Activated naive CD4-positive, alpha-beta T cell (primary cell): ENCODE results near the gene GOLGA8B.
"Not testable (repeated sequence)": the region's sequence is repeated elsewhere in the genome, so short reads cannot be mapped to it uniquely, and the experiment has no call there.

Experiments
- DNase-seq, 4 experiments: peaks; one replicate each; lab custom pipeline; 2025; lab: John Stamatoyannopoulos, UW

Gene GOLGA8B

GRCh38 chr15:34583399-34584329 lies at the start of gene GOLGA8B:
GOLGA8B (minus strand) TSS chr15:34583651; CDS start chr15:34535912, 47,739 bp downstream.
- DNase-seq: peak; percentile 32 to 74 (median 60)

- DNase-seq: not testable (repeated sequence)
Observed at GRCh38 chr15:34633165-34633564, 49.7 kb upstream of the GOLGA8B start.

GRCh38 chr15:34628577-34629152 lies 45.2 kb upstream of the GOLGA8B start:
- DNase-seq: no peak

- DNase-seq: no peak
Observed at GRCh38 chr15:34625007-34625406, 41.6 kb upstream of the GOLGA8B start.

- DNase-seq: no peak
Observed at GRCh38 chr15:34621675-34622074, 38.2 kb upstream of the GOLGA8B start.

GRCh38 chr15:34620814-34621213 lies 37.4 kb upstream of the GOLGA8B start:
- no peak for DNase-seq

- no peak for DNase-seq
Observed at GRCh38 chr15:34620142-34620541, 36.7 kb upstream of the GOLGA8B start.

GRCh38 chr15:34619151-34619550 lies 35.7 kb upstream of the GOLGA8B start:
- no peak for DNase-seq

- DNase-seq: no peak
Observed at GRCh38 chr15:34618073-34618472, 34.6 kb upstream of the GOLGA8B start.

- DNase-seq: no peak
Observed at GRCh38 chr15:34616613-34617012, 33.2 kb upstream of the GOLGA8B start.

- DNase-seq: no peak
Observed at GRCh38 chr15:34613997-34614396, 30.5 kb upstream of the GOLGA8B start.

GRCh38 chr15:34613301-34613700 lies 29.9 kb upstream of the GOLGA8B start:
- no peak for DNase-seq

- no peak for DNase-seq
Observed at GRCh38 chr15:34610354-34610753, 26.9 kb upstream of the GOLGA8B start.

- DNase-seq: no peak
Observed at GRCh38 chr15:34609102-34610057, 25.9 kb upstream of the GOLGA8B start.

GRCh38 chr15:34608517-34608916 lies 25.1 kb upstream of the GOLGA8B start:
- DNase-seq: no peak

GRCh38 chr15:34607832-34608231 lies 24.4 kb upstream of the GOLGA8B start:
- no peak for DNase-seq

GRCh38 chr15:34606545-34606944 lies 23.1 kb upstream of the GOLGA8B start:
- DNase-seq: no peak

GRCh38 chr15:34606131-34606530 lies 22.7 kb upstream of the GOLGA8B start:
- DNase-seq: no peak

GRCh38 chr15:34603095-34603494 lies 19.6 kb upstream of the GOLGA8B start:
- DNase-seq: no peak

- no peak for DNase-seq
Observed at GRCh38 chr15:34600923-34601322, 17.5 kb upstream of the GOLGA8B start.

GRCh38 chr15:34598799-34599585 lies 15.5 kb upstream of the GOLGA8B start:
- DNase-seq: no peak
